AG08396 (cell line): ENCODE data around the gene CPTP.

ENCODE experiments used
- DNase-seq: peaks from one replicate; pipeline ENCODE4 v3.0.0; 2012; ENCODE audit warnings: low spot score, mixed read lengths

CPTP gene

DNA sequence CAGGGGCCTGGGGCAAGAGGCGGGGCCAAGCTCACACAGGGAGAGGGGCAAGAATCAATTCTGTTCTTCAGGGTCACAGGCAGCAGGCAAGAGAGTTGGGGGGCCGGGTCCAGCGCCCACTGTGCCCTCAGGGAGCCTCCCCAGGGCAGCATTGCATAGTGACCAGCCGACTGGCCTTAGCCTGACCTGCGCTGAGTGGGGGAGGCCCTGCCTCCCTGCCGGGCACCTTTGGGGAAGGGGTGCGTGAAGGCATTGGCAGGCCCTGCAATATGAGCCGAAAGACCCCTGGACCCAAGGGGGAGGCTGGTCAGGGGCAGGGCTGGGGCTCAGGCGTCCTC lies 32.2 kb upstream of the CPTP start:
- DNase-seq: peak; percentile 27

DNA sequence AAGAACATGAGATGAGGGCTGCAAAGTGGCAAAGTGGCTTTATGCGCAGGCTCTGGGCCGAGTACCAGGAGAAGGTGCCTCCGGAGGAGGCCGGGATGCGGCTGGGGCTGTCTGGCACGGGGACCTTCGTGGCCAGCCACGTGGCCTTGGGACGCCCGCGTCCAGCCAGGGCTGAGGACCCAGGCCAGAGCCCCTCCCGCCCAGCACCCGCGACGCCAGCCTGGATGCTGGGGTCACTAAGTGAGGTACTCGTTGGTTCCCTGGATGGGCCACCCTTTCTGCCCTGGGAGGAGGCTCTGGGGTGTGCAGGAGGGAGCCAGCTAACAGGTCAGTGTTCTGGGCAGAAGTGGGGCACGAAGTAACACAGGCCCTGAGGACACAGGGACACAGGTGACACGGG lies 31.8 kb upstream of the CPTP start:
- DNase-seq: peak; percentile 31

DNA sequence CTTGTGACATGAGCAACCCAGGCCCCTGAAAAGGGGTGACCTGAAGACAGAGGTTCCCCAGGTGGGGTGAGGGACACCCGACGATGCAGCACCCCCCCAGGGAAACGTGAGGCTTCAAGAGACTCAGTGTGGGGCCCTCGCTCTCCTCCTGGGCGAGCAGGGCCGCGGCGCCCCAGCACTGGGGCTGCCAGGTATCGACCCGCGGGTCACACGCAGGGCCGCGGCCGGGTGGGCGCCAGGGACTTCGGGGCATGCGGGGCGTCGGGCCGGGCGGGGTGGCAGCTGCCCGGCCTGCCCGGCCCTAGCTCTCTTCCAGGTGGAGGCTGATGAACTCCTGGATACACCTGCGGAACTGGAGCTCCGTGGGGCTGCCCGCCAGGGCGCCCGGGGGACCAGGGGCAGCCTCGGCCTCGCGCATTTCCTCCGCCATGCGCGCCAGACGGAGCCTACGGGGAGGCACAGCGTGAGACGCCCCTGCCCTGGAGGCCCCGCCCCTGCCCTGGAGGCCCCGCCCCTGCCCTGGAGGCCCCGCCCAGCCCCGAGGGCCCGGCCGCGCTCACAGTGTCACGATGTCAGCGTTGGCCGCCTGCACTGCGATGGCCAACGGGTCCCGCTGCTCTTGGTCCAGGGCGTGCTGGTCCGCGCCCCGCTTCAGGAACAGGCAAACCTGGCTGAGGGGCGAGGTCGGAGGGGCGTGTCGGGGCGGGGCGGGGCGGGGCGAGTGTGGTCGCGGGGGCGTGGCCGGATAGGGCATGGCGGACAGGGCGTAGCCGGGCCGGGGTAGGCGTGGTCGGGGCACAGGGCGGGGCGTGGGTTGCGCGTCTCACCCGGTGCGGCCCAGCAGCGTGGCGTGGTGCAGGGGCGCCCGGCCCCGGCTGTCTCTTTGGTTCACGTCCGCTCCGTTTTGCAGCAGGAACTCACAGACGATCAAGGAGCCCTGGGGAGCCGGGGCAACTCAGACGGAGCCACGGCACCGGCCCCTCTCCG lies 31.0 kb upstream of the CPTP start:
- DNase-seq: peak; percentile 45

GRCh38 chr1:1294250-1294890 lies 30.2 kb upstream of the CPTP start:
- DNase-seq: no peak

GRCh38 chr1:1295154-1295923 lies 29.3 kb upstream of the CPTP start:
- no peak for DNase-seq

DNA sequence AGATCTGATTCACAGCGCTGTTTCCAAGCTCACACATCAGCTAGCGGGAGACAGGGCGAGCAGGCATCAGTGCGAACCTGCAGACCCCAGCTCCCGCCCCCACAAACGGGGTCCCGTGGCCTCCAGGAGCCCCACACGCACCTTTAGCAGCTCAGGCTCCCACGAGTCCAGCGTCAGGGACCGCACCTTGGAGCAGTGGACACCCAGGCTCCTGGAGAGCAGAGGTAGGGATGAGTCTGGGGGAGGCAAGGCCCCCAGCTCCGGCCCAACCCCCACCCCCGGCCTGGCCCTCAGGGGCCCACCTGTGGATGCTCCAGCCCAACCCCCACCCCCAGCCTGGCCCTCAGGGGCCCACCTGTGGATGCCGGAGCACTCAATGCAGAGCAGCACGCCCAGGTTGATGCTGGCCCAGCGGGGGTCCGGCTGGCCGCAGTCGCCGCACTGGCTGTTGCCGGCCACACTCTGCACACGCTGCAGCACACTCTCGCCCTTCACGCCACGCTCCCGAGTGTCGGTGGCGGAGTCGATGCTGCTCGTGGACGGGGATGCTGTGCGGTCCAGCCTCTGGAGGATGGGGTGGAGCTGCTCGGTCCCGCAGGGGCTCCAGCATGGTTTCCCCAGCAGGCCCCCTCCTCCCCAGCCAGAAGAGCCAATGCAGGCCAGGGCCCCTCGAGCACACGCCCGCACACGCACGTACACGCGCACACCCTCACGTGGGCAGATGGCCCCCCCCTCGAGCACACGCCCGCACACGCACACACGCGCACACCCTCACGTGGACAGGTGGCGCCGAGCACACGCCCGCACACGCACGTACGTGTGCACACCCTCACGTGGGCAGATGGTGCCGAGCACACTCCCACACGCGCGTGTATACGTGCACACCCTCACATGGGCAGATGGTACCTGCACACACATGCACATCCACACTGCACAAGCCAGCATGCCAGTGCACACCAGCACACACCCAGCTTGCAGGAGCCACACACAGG lies 28.2 kb upstream of the CPTP start:
- no peak for DNase-seq

DNA sequence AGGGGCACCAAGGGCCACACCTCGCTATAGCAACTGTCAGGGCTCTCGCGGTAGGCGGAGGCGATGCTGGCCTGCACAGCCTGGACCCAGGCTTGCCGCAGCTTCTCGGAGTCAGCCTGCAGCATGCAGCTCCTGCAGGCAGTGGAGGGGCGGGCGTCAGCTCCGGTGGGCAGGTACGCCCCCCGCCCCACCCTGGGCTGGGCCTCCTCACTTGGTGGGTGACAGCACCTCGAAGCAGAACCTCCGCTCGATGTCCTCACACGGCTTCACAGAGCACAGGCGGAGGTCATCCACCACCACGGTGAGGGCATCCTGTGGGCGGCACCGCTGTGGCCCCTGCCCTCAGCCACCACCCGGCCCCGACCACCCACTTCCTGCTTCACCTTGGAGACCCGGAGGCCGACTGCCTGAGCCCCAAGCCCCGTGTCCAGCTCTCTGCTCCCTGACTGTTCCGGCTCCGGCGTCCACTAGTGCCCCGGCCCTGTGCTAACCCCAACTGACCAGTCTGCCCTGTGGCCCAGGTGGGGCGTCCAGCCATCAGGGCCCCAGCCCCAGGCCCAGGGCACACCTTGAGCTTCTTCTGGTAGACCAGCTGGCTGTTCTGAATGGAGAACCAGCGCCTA lies 26.7 kb upstream of the CPTP start:
- DNase-seq: no peak

DNA sequence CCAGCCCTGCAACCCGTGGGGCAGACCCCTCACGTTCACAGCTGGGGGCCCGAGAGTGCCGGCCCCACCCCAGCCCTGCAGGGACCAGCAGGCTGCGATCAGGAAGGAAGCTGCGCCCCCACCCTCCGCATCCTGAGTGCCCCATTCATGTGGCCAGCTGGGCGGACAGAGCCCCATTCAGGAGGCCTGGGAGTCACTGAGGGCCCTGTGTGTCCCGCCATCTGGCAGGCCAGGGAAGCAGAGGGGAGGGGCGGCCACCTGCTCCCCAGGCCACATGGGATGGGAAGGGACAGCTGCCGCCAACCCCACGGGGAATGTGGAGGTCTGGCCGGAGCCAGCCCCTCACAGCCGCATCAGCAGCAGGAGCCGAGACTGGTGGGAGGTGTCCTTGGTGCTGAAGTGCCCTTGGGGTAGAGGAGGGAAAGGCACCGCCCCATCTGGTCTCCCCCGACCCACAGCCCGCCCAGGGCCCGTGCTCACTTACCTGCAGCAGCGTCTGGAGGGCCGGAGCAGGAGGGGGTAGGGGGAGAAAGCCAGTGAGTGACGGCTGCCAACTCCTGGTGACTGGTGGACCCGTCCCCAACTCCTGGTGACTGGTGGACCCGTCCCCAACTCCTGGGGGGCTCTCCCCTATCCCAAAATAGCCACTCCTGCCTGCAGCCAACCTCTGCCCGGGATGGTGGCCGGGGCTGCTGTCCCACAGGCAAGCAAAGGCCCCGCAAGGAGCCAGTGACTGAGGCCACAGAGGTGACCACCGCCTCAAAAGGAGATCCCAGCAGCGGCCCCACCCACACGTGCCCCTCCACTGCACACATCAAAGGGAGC lies 25.5 kb upstream of the CPTP start:
- DNase-seq: peak; percentile 55

DNA sequence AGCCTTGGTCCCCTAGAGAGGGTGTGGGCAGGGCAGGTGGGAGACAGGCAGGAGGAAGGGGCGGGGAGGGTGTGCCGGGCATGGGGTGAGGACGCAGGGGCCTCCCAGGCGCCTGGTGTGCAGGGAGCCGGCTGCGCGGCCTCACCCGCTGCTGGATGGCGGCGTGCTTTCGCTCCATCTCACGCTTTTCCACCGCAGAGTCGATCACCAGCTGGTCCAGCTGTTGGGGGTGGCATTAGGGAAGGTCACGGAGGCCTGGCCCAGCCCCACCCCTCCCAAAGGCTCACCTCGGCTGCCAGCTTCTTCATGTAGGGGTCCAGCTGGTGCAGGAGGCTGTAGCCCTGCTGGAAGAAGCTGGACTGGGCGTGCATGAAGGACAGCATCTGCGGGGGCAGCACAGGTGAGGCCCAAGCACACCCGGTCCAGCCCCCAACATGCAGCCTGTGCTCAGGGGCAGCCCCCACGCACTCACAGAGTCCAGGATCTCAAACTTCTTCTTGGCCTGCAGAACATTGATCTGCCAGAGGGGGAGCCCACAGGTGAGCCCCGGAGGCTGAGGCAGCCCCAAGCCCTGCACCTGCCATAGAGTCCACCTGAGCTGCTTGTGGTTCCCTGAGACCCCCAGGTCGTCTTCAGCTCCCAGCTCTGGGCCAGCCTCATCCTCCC lies 24.8 kb upstream of the CPTP start:
- no peak for DNase-seq

DNA sequence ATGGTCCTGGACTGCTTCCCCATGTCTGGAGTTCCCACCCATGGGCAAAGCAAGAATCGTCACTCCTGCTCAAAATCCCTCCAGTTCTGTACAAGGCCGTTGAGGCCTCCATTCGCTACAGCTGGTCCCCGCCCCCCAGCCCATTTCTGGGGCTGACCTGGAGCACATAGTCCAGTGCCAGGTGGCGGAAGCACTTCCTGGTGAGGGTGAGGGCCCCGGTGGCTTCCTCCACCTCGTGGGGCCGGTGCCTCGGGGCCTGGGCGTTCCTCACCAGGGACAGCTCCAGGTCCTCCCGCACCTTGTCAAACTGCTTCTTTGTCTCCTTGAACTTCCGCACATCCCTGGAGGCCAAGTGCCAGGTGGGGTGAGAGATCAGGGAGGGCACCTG lies 24.3 kb upstream of the CPTP start:
- no peak for DNase-seq

- no peak for DNase-seq
These were observed 22.6 kb upstream of the CPTP start for GRCh38 chr1:1302006-1302430.

- no peak for DNase-seq
These were observed 21.6 kb upstream of the CPTP start for GRCh38 chr1:1302951-1303509.

DNA sequence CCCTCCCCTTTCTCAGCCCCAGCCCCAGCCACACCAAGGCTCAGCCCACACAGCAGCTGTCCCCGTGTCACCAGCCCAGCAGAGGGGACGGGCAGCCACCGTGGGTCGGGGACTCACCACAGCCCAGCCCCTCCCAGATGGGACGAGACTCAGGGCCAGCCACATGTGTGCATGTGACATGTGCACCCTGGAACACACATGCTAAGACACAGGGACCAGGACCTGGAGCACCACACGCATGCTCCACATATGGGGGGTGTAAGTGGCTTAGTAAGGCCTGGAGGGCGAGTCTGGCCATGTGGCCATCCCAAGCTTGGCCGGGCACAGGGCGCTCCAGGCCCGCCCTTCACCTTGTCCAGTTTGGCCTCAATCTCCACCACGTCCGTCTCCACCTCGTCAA lies 20.9 kb upstream of the CPTP start:
- DNase-seq: no peak

DNA sequence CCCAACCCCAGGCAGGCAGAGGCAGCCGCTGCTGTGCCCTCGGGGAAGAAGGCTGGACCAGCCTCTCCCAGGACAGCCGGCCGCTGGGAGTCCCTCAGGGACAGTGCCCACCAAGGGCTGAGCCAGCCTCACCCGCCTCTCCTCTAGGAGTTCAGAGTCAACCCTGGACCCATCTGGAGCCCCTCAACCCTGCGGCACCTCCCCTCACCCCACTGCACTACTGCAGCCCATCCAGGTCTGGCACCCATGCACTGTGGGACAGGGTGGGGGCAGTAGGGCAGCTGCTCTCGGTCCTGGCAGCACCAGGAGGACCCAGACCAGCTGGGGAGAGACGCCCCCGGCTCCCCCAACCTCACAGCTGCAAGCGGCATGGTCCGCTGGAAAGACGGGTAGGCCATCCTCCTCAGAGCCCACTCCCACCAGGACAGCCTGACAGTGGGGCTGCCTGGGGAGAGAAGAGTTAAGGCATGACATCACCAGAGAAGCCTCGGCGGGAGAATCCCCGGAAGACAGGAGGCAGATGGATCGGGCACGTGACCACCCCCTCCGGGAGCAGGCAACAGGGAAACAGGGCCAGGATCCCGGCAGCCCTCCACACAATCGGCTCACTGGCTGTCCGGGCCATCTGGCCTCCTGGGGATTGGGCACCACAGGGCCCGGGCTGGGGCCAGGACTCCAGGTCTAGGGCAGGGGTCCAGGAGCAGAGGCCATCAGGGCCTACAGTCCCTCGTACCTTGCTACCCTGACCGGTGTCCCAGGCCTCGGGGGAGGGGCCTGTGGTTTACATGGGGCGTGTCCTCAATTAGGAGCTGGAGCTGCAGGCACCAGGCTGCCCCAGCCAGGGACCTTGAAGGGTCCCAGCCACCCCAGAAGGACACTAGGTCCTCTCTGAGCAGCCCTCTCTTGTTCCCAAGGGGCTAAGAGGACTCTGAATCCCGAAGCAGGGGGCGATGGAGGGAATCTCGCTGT lies 20.0 kb upstream of the CPTP start:
- peak; percentile 86 for DNase-seq

GRCh38 chr1:1305300-1306069 lies 19.1 kb upstream of the CPTP start:
- peak; percentile 85 for DNase-seq

- peak; percentile 54 for DNase-seq
These were observed 18.4 kb upstream of the CPTP start for GRCh38 chr1:1306070-1306660.
